Stimulated activated CD4-positive, alpha-beta T cell treated with anti-CD3 and anti-CD28 coated beads, Interleukin-12 subunit alpha, Interleukin-12 subunit beta, amount 100 ng/mL, for 48 hours (primary cell): ENCODE measurements around the gene PGP.
"Not testable (repeated sequence)": the region's sequence is repeated elsewhere in the genome, so short reads cannot be mapped to it uniquely, and the experiment has no call there.

ENCODE experiments used
- DNase-seq, 3 donors: peaks; one replicate each; pipeline ENCODE4 v3.0.0-alpha.2; 2020; ENCODE audit warnings: low read depth in 2 of 3, low spot score in 1 of 3

The PGP gene

GRCh38 chr16:2214719-2214968 lies at the start of gene PGP:
Gene PGP, minus strand, starts transcription at chr16:2214840. Its CDS starts 63 bp downstream, at chr16:2214777.
- DNase-seq, result no peak

- not testable (repeated sequence) for DNase-seq
These were observed 48.4 kb upstream of the PGP start for GRCh38 chr16:2263026-2263425.

GRCh38 chr16:2260250-2260649 lies 45.6 kb upstream of the PGP start:
- no peak for DNase-seq

GRCh38 chr16:2258530-2258929 lies 43.9 kb upstream of the PGP start:
- DNase-seq, result not testable (repeated sequence)

GRCh38 chr16:2257726-2258125 lies 43.1 kb upstream of the PGP start:
- DNase-seq, result no peak

GRCh38 chr16:2256531-2257140 lies 42.0 kb upstream of the PGP start:
- DNase-seq, result no peak

- DNase-seq, result no peak
These were observed 38.7 kb upstream of the PGP start for GRCh38 chr16:2253293-2253692.

- no peak for DNase-seq
These were observed 38.1 kb upstream of the PGP start for GRCh38 chr16:2252806-2253148.

GRCh38 chr16:2251296-2252111 lies 36.9 kb upstream of the PGP start, which contains the start of gene ECI1:
Gene ECI1, minus strand, starts transcription at chr16:2251587. Its CDS starts 21 bp downstream, at chr16:2251566.
- peak; percentile 73 to 85 (median 81) for DNase-seq

- peak in 2 of 3 donors; percentile 36 to 38 for DNase-seq
These were observed 36.1 kb upstream of the PGP start for GRCh38 chr16:2250652-2251295.

GRCh38 chr16:2246301-2246885 lies 31.8 kb upstream of the PGP start:
- no peak for DNase-seq

- no peak for DNase-seq
These were observed 30.5 kb upstream of the PGP start for GRCh38 chr16:2244926-2245795.

GRCh38 chr16:2244301-2244700 lies 29.7 kb upstream of the PGP start:
- DNase-seq, result no peak

GRCh38 chr16:2243781-2244180 lies 29.1 kb upstream of the PGP start:
- DNase-seq, result no peak

GRCh38 chr16:2243031-2243528 lies 28.4 kb upstream of the PGP start:
- no peak for DNase-seq

GRCh38 chr16:2242598-2242997 lies 28.0 kb upstream of the PGP start:
- no peak for DNase-seq

GRCh38 chr16:2240331-2240730 lies 25.7 kb upstream of the PGP start:
- DNase-seq, result not testable (repeated sequence)

GRCh38 chr16:2238838-2239675 lies 24.4 kb upstream of the PGP start:
- no peak for DNase-seq

GRCh38 chr16:2238150-2238837 lies 23.7 kb upstream of the PGP start:
- no peak for DNase-seq
